SU-DHL-6 (cell line): ENCODE results near the gene MINDY4B.

ENCODE experiments used
- H2AFZ ChIP-seq: fragments of 200-600 bp; sonication (generic); 2 replicates; pipeline ENCODE4 v1.6.1; 2014; ENCODE audit warnings: low read depth, mild to moderate bottlenecking, moderate library complexity, mixed read lengths, antibody characterized with exemption, low read length; ENCODE audit not compliant: severe bottlenecking
- H3F3A ChIP-seq: fragments of 200-600 bp; shearing (Covaris generic); 2 replicates; pipeline ENCODE4 v1.6.0; 2016; ENCODE audit warnings: antibody characterized with exemption, mild to moderate bottlenecking; ENCODE audit not compliant: insufficient read depth
- H3K27ac ChIP-seq: fragments of 200-600 bp; sonication (generic); 2 replicates; pipeline ENCODE4 v1.5.1; 2016; ENCODE audit warnings: low read depth, mild to moderate bottlenecking, low read length, moderate library complexity, mixed read lengths
- H3K27me3 ChIP-seq: fragments of 200-600 bp; sonication (generic), shearing (Covaris generic); 2 replicates; pipeline ENCODE4 v1.6.0; 2014; ENCODE audit warnings: mild to moderate bottlenecking, low read length
- H3K36me3 ChIP-seq: fragments of 200-600 bp; sonication (generic); 2 replicates; pipeline ENCODE4 v1.6.1; 2014; ENCODE audit warnings: mild to moderate bottlenecking, low read length, mixed read lengths
- H3K4me2 ChIP-seq: fragments of 300-600, 200-600 bp; shearing (Covaris generic), sonication (generic); 2 replicates; pipeline ENCODE4 v1.6.0; 2014; ENCODE audit warnings: low read length, low read depth, mild to moderate bottlenecking; ENCODE audit not compliant: poor library complexity, severe bottlenecking
- H3K4me3 ChIP-seq: fragments of 200-600 bp; sonication (generic); 2 replicates; pipeline ENCODE4 v1.5.1; 2014; ENCODE audit warnings: antibody characterized with exemption, low read length, mild to moderate bottlenecking, mixed read lengths; ENCODE audit not compliant: insufficient read depth, poor library complexity, severe bottlenecking
- H3K79me2 ChIP-seq: fragments of 200-600 bp; sonication (generic); 2 replicates; pipeline ENCODE4 v1.6.1; 2014; ENCODE audit warnings: mild to moderate bottlenecking, low read length, moderate library complexity; ENCODE audit not compliant: insufficient read depth
- H3K9ac ChIP-seq: fragments of 200-600 bp; sonication (generic); 2 replicates; pipeline ENCODE4 v1.7.0; 2014; ENCODE audit warnings: mild to moderate bottlenecking, low read length
- H3K9me2 ChIP-seq: fragments of 200-600 bp; sonication (generic); replicated peaks from 2 replicates; pipeline ENCODE4 v1.6.1; 2014; ENCODE audit warnings: low read length; ENCODE audit not compliant: insufficient read depth
- H3K9me3 ChIP-seq: fragments of 200-600 bp; sonication (generic); 2 replicates; pipeline ENCODE4 v1.6.1; 2014; ENCODE audit warnings: low read length, mixed read lengths; ENCODE audit not compliant: insufficient read depth
- H4K20me1 ChIP-seq: fragments of 200-600 bp; sonication (generic); 2 replicates; pipeline ENCODE4 v1.6.1; 2014; ENCODE audit warnings: low read depth, mild to moderate bottlenecking, antibody characterized with exemption, low read length, moderate library complexity, mixed read lengths
- EZH2phosphoT487 ChIP-seq: fragments of 200-600 bp; sonication (generic), shearing (Covaris generic); conservative IDR thresholded peaks from 2 replicates; pipeline ENCODE4 v1.6.1; 2018; ENCODE audit warnings: mild to moderate bottlenecking, antibody characterized with exemption, low read length, moderate library complexity, mixed read lengths
- TF ChIP-seq, protein P1 (sequence below): fragments of 200-600 bp; sonication (generic); IDR thresholded peaks from one replicate; pipeline ENCODE4 v1.5.1; 2017; ENCODE audit warnings: antibody characterized with exemption, mild to moderate bottlenecking, low read length, moderate library complexity; ENCODE audit not compliant: insufficient read depth, poor library complexity, severe bottlenecking

MINDY4B gene

DNA sequence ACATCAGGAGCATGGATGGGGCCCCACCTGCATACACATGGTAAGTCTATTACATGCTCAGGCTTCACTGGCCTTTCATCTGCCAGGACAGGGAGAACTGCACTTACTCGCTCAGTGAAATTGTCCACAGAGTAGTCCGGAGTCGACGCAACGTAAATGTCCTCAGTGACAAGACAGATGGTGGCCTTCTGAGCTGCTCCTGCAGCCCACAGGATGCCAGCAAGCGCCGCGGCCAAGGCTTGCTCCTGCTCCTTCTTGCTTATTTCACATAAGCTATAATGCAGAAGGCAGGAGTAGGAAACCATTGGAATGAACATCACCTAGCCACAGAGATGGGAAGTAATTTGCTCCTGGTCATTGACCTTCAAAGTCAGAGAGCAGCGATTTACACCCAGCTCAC, 14.4 kb downstream of the MINDY4B start:
- no peaks in the 10 kb centered on the region for H3K27me3 ChIP-seq
- no peak overlapping the region for H3K27ac ChIP-seq
- no peak overlapping the region for H2AFZ ChIP-seq
- H3F3A ChIP-seq: no peaks in the 10 kb centered on the region
- no peaks in the 10 kb centered on the region for H3K9me2 ChIP-seq
- TF ChIP-seq EZH2phosphoT487: no peak
- TF ChIP-seq, protein P1, sequence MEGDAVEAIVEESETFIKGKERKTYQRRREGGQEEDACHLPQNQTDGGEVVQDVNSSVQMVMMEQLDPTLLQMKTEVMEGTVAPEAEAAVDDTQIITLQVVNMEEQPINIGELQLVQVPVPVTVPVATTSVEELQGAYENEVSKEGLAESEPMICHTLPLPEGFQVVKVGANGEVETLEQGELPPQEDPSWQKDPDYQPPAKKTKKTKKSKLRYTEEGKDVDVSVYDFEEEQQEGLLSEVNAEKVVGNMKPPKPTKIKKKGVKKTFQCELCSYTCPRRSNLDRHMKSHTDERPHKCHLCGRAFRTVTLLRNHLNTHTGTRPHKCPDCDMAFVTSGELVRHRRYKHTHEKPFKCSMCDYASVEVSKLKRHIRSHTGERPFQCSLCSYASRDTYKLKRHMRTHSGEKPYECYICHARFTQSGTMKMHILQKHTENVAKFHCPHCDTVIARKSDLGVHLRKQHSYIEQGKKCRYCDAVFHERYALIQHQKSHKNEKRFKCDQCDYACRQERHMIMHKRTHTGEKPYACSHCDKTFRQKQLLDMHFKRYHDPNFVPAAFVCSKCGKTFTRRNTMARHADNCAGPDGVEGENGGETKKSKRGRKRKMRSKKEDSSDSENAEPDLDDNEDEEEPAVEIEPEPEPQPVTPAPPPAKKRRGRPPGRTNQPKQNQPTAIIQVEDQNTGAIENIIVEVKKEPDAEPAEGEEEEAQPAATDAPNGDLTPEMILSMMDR: no peak
- no peaks in the 10 kb centered on the region for H3K36me3 ChIP-seq
- H3K9ac ChIP-seq: no peak overlapping the region
- H3K9me3 ChIP-seq: no peaks in the 10 kb centered on the region
- no peak overlapping the region for H3K4me2 ChIP-seq
- H3K79me2 ChIP-seq: no peaks in the 10 kb centered on the region
- no peak overlapping the region for H3K4me3 ChIP-seq
- H4K20me1 ChIP-seq: no peaks in the 10 kb centered on the region

DNA sequence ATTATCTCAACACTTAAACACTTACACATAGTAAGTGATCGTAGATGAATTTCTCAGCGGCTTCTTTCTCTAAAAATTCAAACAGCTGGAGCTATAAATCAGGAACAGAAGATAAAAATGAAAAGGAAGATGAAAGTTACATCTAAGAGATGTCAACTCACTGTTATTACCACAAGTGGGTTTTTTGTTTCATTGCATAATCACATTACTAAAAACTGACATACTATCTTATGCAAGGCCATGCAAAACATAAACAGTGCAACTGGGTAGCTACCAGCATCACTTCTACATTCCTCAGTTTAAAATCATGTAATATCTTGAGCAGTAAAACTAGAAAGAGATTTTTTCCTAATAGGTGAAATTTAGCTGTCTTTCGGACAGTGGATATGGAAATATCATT, 14.9 kb downstream of the MINDY4B start:
- no peaks in the 10 kb centered on the region for H3K36me3 ChIP-seq
- no peak overlapping the region for H3K4me3 ChIP-seq
- H3K9ac ChIP-seq: no peak overlapping the region
- no peaks in the 10 kb centered on the region for H4K20me1 ChIP-seq
- TF ChIP-seq, protein P1: no peak
- no peak for TF ChIP-seq EZH2phosphoT487
- H3K4me2 ChIP-seq: no peak overlapping the region
- H3K9me3 ChIP-seq: no peaks in the 10 kb centered on the region
- no peaks in the 10 kb centered on the region for H3K79me2 ChIP-seq
- no peaks in the 10 kb centered on the region for H3K27me3 ChIP-seq
- H3K27ac ChIP-seq: no peak overlapping the region
- no peaks in the 10 kb centered on the region for H3F3A ChIP-seq
- H3K9me2 ChIP-seq: no peaks in the 10 kb centered on the region
- no peak overlapping the region for H2AFZ ChIP-seq

DNA sequence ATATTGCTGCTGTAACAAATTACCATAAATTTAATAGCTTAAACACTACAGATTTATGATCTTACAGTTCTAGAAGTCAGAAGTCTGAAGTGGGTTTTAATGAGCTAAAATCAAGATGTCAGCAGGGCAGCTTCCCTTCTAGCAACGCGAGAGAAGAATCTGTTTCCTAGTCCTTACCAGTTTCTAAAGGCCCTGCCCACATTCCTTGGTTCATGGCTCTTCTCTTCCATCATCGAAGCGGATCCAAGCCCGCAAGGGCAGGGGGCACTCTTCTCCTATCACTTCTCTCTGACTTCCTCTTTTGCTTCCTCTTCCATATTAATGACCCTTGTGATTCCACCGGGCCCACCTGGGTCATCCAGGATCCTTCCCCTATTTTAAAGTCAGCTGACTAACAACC, 16.1 kb downstream of the MINDY4B start:
- Histone ChIP-seq H3K9me3 (no peaks in the 10 kb centered on the region), H3K9me2 (no peaks in the 10 kb centered on the region), H4K20me1 (no peaks in the 10 kb centered on the region), H3K4me3 (no peak overlapping the region), H3K4me2 (no peak overlapping the region), H3K27ac (no peak overlapping the region), H2AFZ (no peak overlapping the region), H3K27me3 (no peaks in the 10 kb centered on the region), H3K36me3 (no peaks in the 10 kb centered on the region), H3K9ac (no peak overlapping the region), H3K79me2 (no peaks in the 10 kb centered on the region), H3F3A (no peaks in the 10 kb centered on the region)
- no peak for TF ChIP-seq EZH2phosphoT487
- TF ChIP-seq, protein P1: no peak

DNA sequence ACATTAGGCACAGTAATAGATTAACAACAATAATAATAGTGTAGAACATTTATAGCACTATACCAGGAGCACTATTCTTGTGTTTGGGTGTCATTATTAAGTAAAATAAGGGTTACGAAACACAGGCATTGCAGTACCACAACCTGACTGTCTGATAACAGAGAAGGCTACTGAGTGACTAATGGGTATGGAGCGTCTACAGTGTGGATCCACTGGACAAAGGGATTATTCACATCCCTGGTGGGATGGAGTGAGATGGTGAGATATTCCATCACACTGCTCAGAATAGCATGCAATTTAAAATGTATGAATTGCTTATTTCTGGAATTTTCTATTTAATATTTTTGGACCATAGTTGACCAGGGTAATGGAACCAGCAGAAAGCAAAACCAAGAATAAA, 18.2 kb downstream of the MINDY4B start:
- no peaks in the 10 kb centered on the region for H3K9me2 ChIP-seq
- no peaks in the 10 kb centered on the region for H3K9me3 ChIP-seq
- H3K36me3 ChIP-seq: no peaks in the 10 kb centered on the region
- H3K27ac ChIP-seq: no peak overlapping the region
- no peak for TF ChIP-seq EZH2phosphoT487
- TF ChIP-seq, protein P1: no peak
- H3K4me2 ChIP-seq: no peak overlapping the region
- no peaks in the 10 kb centered on the region for H4K20me1 ChIP-seq
- no peak overlapping the region for H2AFZ ChIP-seq
- H3K79me2 ChIP-seq: no peaks in the 10 kb centered on the region
- H3K27me3 ChIP-seq: no peaks in the 10 kb centered on the region
- H3K9ac ChIP-seq: no peak overlapping the region
- H3K4me3 ChIP-seq: no peak overlapping the region
- H3F3A ChIP-seq: no peaks in the 10 kb centered on the region
